AG04449 (cell line): Measurements from ENCODE around the gene MS4A15.

Experiments
- CTCF ChIA-PET: fragments of 350-600 bp; formaldehyde crosslinking; extraction: SDS; loops from one replicate; lab custom pipeline; 2021; ENCODE audit warnings: antibody characterized with exemption; lab: Yijun Ruan, JAX
- POLR2A ChIA-PET: fragments of 400-600, 350-600 bp; formaldehyde crosslinking; extraction: SDS; loops from one replicate; lab custom pipeline; 2020; ENCODE audit warnings: antibody characterized with exemption, inconsistent platforms; lab: Yijun Ruan, JAX
- DNase-seq: peaks from one replicate; pipeline ENCODE4 v3.0.0-alpha.2; 2010; ENCODE audit warnings: low read depth, low spot score
- H3K4me3 ChIP-seq: 2 replicates; pipeline ENCODE4 v1.5.1; 2011; ENCODE audit warnings: low read depth, mild to moderate bottlenecking, control low read depth, low read length
- CTCF ChIP-seq: IDR thresholded peaks from one replicate; pipeline ENCODE4 v1.5.1; 2011; ENCODE audit warnings: mild to moderate bottlenecking, moderate library complexity, low read length, control low read depth, inconsistent platforms; ENCODE audit not compliant: insufficient read depth; ENCODE audit errors: missing control alignments

MS4A15 gene

GRCh38 chr11:60801194-60801593 lies 44.5 kb downstream of the MS4A15 start:
- ChIA-PET CTCF (no interaction called here), POLR2A (no interaction called here)
- no peak overlapping the region for H3K4me3 ChIP-seq
- no peak for DNase-seq
- TF ChIP-seq CTCF: no peak

GRCh38 chr11:60803273-60803936 lies 46.7 kb downstream of the MS4A15 start:
- ChIA-PET POLR2A (no interaction called here), CTCF (interaction anchor here (0.9 to 1.7 kb wide), 3 partner anchors 27 to 96 kb away, joined by 3 to 5 read pairs (median 4); no protein-coding TSS in a partner anchor)
- TF ChIP-seq CTCF: no peak
- no peak for DNase-seq
- H3K4me3 ChIP-seq: no peak overlapping the region

GRCh38 chr11:60809249-60809648 lies 52.6 kb downstream of the MS4A15 start:
- CTCF ChIA-PET: interaction anchor here (1.6 kb wide), 1 partner anchor 22 kb away, joined by 4 read pairs; no protein-coding TSS in a partner anchor
- DNase-seq: no peak
- POLR2A ChIA-PET: no interaction called here
- no peak overlapping the region for H3K4me3 ChIP-seq
- no peak for TF ChIP-seq CTCF

- ChIA-PET POLR2A (no interaction called here), CTCF (interaction anchor here (1.6 kb wide), 1 partner anchor 21 kb away, joined by 4 read pairs; no protein-coding TSS in a partner anchor)
- TF ChIP-seq CTCF: no peak
- no peak for DNase-seq
- no peak overlapping the region for H3K4me3 ChIP-seq
Measured at GRCh38 chr11:60809691-60810090, 53.0 kb downstream of the MS4A15 start.

- ChIA-PET POLR2A (no interaction called here), CTCF (no interaction called here)
- H3K4me3 ChIP-seq: no peak overlapping the region
- TF ChIP-seq CTCF: no peak
- no peak for DNase-seq
Measured at GRCh38 chr11:60810151-60810550, 53.5 kb downstream of the MS4A15 start.

GRCh38 chr11:60810569-60810968 lies 53.9 kb downstream of the MS4A15 start:
- CTCF ChIA-PET: no interaction called here
- no peak for DNase-seq
- POLR2A ChIA-PET: no interaction called here

More at GRCh38 chr11:60810569-60810968, 53.9 kb downstream of the MS4A15 start:
- no peak for TF ChIP-seq CTCF
- no peak overlapping the region for H3K4me3 ChIP-seq
